ENCODE measurements around the gene ATG16L2.
"Not testable (repeated sequence)": the region's sequence is repeated elsewhere in the genome, so short reads cannot be mapped to it uniquely, and the experiment has no call there.

Gene ATG16L2

GRCh38 chr11:72779495-72780128 is 34.6 kb upstream of the ATG16L2 start:
- no peak for DNase-seq (ENCODE audit: low spot score)

GRCh38 chr11:72780296-72781062 is 33.7 kb upstream of the ATG16L2 start:
- DNase-seq (ENCODE audit: low spot score): no peak

- DNase-seq (ENCODE audit: low spot score): no peak
These were observed 33.2 kb upstream of the ATG16L2 start for GRCh38 chr11:72781063-72781312.

GRCh38 chr11:72781313-72782080 is 32.7 kb upstream of the ATG16L2 start:
- peak; percentile 44 for DNase-seq (ENCODE audit: low spot score)

- DNase-seq (ENCODE audit: low spot score): peak; percentile 91
These were observed 31.9 kb upstream of the ATG16L2 start for GRCh38 chr11:72782081-72782920.

- no peak for DNase-seq (ENCODE audit: low spot score)
These were observed 30.9 kb upstream of the ATG16L2 start for GRCh38 chr11:72783144-72783905.

- no peak for DNase-seq (ENCODE audit: low spot score)
These were observed 29.5 kb upstream of the ATG16L2 start for GRCh38 chr11:72784662-72785061.

- DNase-seq (ENCODE audit: low spot score): no peak
These were observed 27.7 kb upstream of the ATG16L2 start for GRCh38 chr11:72786305-72787215.

- no peak for DNase-seq (ENCODE audit: low spot score)
These were observed 26.8 kb upstream of the ATG16L2 start for GRCh38 chr11:72787216-72788104.

- no peak for DNase-seq (ENCODE audit: low spot score)
These were observed 26.0 kb upstream of the ATG16L2 start for GRCh38 chr11:72788241-72788640.

- DNase-seq (ENCODE audit: low spot score): no peak
These were observed 24.6 kb upstream of the ATG16L2 start for GRCh38 chr11:72789493-72790131.

GRCh38 chr11:72791228-72791627 is 23.0 kb upstream of the ATG16L2 start:
- DNase-seq (ENCODE audit: low spot score): not testable (repeated sequence)

GRCh38 chr11:72792437-72793021 is 21.7 kb upstream of the ATG16L2 start:
- DNase-seq (ENCODE audit: low spot score): no peak

GRCh38 chr11:72793076-72793424 is 21.2 kb upstream of the ATG16L2 start:
- DNase-seq (ENCODE audit: low spot score): no peak

- DNase-seq (ENCODE audit: low spot score): peak; percentile 99
These were observed 20.5 kb upstream of the ATG16L2 start, which contains the start of gene STARD10 for GRCh38 chr11:72793425-72794367. TSS of gene STARD10 (minus strand) at chr11:72794047. CDS start at chr11:72781181, 12,866 bp downstream.

GRCh38 chr11:72798361-72798760 is 15.8 kb upstream of the ATG16L2 start:
- DNase-seq (ENCODE audit: low spot score): no peak

- DNase-seq (ENCODE audit: low spot score): no peak
These were observed 14.8 kb upstream of the ATG16L2 start for GRCh38 chr11:72799441-72799840.

Data from cerebellar cortex (tissue), 1 donor.